ENCODE results near the gene LGSN.

The LGSN gene

DNA sequence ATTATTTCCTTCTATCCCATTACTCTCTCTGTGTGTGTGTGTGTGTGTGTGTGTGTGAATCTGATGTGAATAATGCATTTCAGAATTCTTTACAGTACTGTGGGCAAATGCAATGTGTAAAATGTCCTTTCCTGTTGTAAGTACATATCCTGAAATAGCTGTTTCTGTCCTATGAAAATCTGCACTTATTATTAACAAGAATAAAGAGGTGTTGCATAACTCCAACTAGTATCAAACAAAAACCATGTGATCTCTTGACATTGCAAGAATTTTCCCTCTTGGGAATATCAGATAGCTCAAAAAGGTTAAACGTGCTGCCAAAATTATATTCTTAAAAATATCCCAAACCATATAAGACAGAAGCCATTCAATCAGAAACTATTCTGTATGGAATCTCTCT lies 52.0 kb downstream of the LGSN start:
- TF ChIP-seq, protein P1, sequence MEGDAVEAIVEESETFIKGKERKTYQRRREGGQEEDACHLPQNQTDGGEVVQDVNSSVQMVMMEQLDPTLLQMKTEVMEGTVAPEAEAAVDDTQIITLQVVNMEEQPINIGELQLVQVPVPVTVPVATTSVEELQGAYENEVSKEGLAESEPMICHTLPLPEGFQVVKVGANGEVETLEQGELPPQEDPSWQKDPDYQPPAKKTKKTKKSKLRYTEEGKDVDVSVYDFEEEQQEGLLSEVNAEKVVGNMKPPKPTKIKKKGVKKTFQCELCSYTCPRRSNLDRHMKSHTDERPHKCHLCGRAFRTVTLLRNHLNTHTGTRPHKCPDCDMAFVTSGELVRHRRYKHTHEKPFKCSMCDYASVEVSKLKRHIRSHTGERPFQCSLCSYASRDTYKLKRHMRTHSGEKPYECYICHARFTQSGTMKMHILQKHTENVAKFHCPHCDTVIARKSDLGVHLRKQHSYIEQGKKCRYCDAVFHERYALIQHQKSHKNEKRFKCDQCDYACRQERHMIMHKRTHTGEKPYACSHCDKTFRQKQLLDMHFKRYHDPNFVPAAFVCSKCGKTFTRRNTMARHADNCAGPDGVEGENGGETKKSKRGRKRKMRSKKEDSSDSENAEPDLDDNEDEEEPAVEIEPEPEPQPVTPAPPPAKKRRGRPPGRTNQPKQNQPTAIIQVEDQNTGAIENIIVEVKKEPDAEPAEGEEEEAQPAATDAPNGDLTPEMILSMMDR (IDR thresholded peaks at IDR 0.05; ENCODE audit: control insufficient read depth, extremely low read depth, insufficient read depth): no peak
- no peak for DNase-seq (ENCODE audit: low read depth)
- no peak overlapping the region for H3K4me3 ChIP-seq (ENCODE audit: low read depth, low read length)

DNA sequence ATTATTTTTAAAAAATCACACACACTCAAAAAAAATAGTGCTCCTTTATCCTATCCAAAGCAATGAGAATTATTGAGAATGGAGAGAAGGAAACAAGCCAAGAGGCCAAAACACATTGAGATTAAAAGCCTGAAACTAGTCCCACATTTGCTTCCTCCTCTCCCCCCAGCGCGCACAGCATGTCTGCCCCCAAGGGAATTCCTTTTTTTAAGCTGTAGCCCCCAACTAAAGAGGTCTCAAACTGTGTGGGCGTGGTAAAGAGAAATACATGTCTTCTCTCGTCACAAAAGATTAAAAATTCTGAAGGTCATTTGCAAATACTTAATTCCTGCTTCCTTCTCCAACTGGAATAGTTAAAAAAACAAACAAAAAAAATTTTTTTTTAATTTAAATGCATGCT lies 52.7 kb downstream of the LGSN start:
- H3K4me3 ChIP-seq (ENCODE audit: low read depth, low read length): no peak overlapping the region
- TF ChIP-seq, protein P1 (IDR thresholded peaks at IDR 0.05; ENCODE audit: control insufficient read depth, extremely low read depth, insufficient read depth): no peak
- no peak for DNase-seq (ENCODE audit: low read depth)

DNA sequence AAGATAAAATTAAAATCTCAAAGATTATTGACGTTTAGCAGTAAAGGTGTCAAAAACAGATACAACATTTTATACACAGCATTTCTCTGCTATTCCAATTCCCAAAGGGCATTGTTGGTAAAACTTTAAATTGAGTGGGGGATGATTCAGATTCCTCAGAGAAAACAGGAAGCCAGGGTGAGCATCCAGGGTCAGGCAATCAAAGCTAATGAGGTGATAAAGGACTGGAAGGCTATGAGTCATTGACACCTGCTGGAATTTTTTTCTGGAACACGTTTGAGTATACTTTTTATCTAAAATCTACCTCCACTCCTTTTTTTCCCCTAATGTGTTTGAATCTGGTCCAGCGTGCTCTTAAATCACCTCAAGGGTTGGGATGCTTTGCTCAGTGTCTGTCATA lies 56.3 kb downstream of the LGSN start:
- TF ChIP-seq, protein P1 (IDR thresholded peaks at IDR 0.05; ENCODE audit: control insufficient read depth, extremely low read depth, insufficient read depth): no peak
- no peak for DNase-seq (ENCODE audit: low read depth)
- H3K4me3 ChIP-seq (ENCODE audit: low read depth, low read length): no peak overlapping the region

DNA sequence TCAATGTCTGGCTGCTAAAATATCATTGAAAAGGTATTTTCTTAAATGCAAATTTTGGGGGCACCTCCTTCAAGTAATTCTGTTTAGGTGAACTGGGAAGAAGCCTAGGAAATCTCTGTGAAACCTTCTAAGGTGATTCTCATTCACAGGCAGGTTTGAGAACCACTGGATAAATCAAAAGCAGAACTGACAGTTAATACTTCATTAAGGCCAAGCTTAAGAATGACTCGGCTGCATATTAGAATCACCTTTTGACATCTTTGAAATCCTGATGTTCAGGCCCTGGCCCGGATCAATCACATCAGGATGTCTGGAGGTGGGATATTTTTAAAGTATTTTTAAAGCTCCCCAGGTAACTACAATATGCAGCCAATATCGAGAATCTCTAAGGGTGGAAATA lies 58.0 kb downstream of the LGSN start:
- TF ChIP-seq, protein P1 (IDR thresholded peaks at IDR 0.05; ENCODE audit: control insufficient read depth, extremely low read depth, insufficient read depth): no peak
- no peak for DNase-seq (ENCODE audit: low read depth)
- H3K4me3 ChIP-seq (ENCODE audit: low read depth, low read length): no peak overlapping the region

DNA sequence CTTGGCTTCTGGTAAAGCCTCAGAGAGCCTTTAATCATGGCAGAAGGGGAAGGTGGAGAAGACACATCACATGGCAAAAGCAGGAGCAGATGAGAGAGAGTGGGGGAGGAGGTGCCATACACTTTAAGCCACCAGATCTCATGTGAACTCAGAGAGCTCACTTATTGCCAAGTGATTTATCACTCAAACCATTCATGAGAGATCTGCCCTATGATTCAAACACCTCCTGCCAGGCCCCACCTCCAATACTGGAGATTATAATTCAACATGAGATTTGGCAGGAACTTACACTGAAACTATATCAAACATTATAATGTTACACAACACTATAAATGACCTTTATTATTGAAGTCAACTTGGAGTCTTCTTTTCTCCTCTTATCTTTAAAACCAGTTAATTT lies 60.6 kb downstream of the LGSN start:
- DNase-seq (ENCODE audit: low read depth): no peak
- H3K4me3 ChIP-seq (ENCODE audit: low read depth, low read length): no peak overlapping the region
- TF ChIP-seq, protein P1 (IDR thresholded peaks at IDR 0.05; ENCODE audit: control insufficient read depth, extremely low read depth, insufficient read depth): no peak

DNA sequence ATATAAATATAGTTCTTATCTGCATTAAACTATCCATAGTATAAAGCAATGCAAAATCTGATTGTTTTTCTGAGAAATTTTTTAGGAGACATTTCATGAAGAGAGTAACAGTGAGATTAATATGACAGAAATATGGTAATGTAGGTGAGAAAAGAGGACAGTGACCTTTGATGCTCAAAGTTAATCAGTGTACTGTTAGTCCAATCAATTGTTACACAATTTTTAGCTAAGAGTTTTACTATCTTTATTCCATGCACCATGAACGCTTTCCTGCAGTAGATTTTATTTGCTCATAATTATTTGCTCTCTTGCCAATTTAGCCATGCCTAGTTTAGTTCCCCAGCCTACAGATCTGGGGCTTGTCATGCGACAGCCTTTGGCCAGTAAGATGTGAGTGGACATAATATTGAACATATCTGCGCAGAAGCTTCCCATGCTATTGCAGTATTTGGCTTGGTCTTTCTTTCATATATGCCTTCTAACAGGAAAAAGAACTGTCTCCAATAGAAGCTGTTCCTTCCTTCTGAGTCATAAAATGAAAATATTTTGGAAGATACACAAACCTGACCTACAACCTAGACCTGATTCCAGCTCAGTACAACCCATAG lies 69.8 kb downstream of the LGSN start:
- TF ChIP-seq, protein P1 (IDR thresholded peaks at IDR 0.05; ENCODE audit: control insufficient read depth, extremely low read depth, insufficient read depth): no peak
- DNase-seq (ENCODE audit: low read depth): no peak
- H3K4me3 ChIP-seq (ENCODE audit: low read depth, low read length): no peak overlapping the region

DNA sequence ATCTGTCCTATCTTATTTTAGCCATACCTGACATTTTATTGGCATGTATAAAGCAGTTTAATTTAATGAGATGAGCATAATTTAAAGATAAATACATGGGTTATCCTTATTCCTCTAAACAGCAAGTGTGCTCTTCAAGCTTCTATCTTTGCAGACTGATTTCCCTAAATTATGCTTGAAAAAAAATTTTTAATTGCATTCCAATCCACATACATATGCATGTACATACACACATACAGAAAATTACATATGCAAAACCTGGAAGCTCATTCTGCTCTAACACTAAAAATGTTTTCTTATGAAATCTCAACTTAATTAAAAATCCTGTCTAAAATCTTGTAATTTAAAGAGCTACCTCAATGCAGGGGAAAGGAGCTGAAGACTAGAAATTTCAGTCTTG lies 73.2 kb downstream of the LGSN start:
- no peak overlapping the region for H3K4me3 ChIP-seq (ENCODE audit: low read depth, low read length)
- DNase-seq (ENCODE audit: low read depth): no peak
- TF ChIP-seq, protein P1 (IDR thresholded peaks at IDR 0.05; ENCODE audit: control insufficient read depth, extremely low read depth, insufficient read depth): no peak
